Calu3 (cell line): Measurements from ENCODE around the gene NDUFB7. TPM values are rescaled to one million over a fixed set of nuclear protein-coding genes. Genes with fewer than 3 reads are reported as not detected.
A peak's percentile ranks its signal among the peaks of the same experiment; 100 is the strongest.

Experiments
- BruUV-seq: library from RNA; stranded (reverse); fragments of 400-500 nt; replicated peaks from 2 replicates; lab custom pipeline; 2021; lab: Mats Ljungman, UMichigan
- CTCF ChIA-PET: fragments of 300-600 bp; sonication (Branson Sonifier 250); formaldehyde crosslinking; loops from one replicate; lab custom pipeline; 2022; ENCODE audit warnings: antibody characterized with exemption; lab: Charles Lee
- DNase-seq: peaks from one replicate; pipeline ENCODE4 v3.0.0; 2022
- H3K27ac Mint-ChIP-seq: one replicate; pipeline ENCODE4 v1.8.0; 2022; ENCODE audit warnings: mixed read lengths; ENCODE audit not compliant: unreplicated experiment
- H3K27me3 Mint-ChIP-seq: one replicate; pipeline ENCODE4 v1.8.0; 2022; ENCODE audit warnings: mixed read lengths; ENCODE audit not compliant: unreplicated experiment
- H3K36me3 Mint-ChIP-seq: one replicate; pipeline ENCODE4 v1.8.0; 2022; ENCODE audit warnings: mild to moderate bottlenecking, moderate library complexity, mixed read lengths; ENCODE audit not compliant: insufficient read depth, unreplicated experiment
- H3K4me1 Mint-ChIP-seq: one replicate; pipeline ENCODE4 v1.8.0; 2022; ENCODE audit warnings: mild to moderate bottlenecking, low read depth, mixed read lengths; ENCODE audit not compliant: unreplicated experiment
- H3K4me3 Mint-ChIP-seq: one replicate; pipeline ENCODE4 v1.8.0; 2022; ENCODE audit warnings: mild to moderate bottlenecking, low read depth, moderate library complexity, mixed read lengths; ENCODE audit not compliant: unreplicated experiment
- H3K9me3 Mint-ChIP-seq: one replicate; pipeline ENCODE4 v1.8.0; 2022; ENCODE audit warnings: low read depth, mixed read lengths; ENCODE audit not compliant: unreplicated experiment
- CTCF ChIP-seq: fragments of 200-600 bp; IDR thresholded peaks from one replicate; pipeline ENCODE4 v1.8.0; 2022; ENCODE audit warnings: antibody characterized with exemption; ENCODE audit not compliant: unreplicated experiment
- intact Hi-C: fragments of 100-400 bp; cut with micrococcal nuclease; formaldehyde crosslinking; loops from one replicate; pipeline ENCODE4 v1.10.0; 2022; ENCODE audit not compliant: unreplicated experiment
- total RNA-seq: library from RNA; stranded (reverse); gene quantifications from 2 replicates; pipeline ENCODE4 v1.2.3, GENCODE V29; 2022

NDUFB7 gene
- total RNA-seq, 1 experiment from 2014 or later, result 107 TPM

DNA sequence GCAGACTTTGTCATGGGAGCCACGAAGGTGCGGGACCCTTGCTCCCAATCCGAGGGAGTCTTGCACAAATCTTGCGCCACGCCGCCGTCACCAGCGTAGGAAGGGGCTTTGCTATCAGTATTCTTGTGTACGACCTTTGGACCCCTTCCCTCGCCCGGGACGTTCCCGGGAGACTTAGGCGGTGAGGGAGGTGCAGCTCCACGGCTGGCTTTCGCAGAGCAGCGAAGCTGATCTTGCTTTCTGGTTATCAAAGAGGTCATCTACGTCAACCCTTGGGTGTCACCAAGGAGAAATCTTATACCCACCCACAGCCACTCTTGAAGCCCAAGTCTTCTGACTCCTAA is 41.9 kb downstream of the NDUFB7 start:
- H3K27ac Mint-ChIP-seq, result no peak overlapping the region
- H3K4me1 Mint-ChIP-seq, result no peaks in the 10 kb centered on the region
- BruUV-seq, result no TSS peak
- CTCF ChIA-PET, result no interaction called here
- H3K4me3 Mint-ChIP-seq, result peak overlapping the region; percentile 100
- H3K36me3 Mint-ChIP-seq, result peaks cover 20% of the 10 kb centered on the region
- H3K27me3 Mint-ChIP-seq, result no peaks in the 10 kb centered on the region
- H3K9me3 Mint-ChIP-seq, result no peaks in the 10 kb centered on the region
- no peak for TF ChIP-seq CTCF
- intact Hi-C loops, result no loop called here
- DNase-seq, result no peak

DNA sequence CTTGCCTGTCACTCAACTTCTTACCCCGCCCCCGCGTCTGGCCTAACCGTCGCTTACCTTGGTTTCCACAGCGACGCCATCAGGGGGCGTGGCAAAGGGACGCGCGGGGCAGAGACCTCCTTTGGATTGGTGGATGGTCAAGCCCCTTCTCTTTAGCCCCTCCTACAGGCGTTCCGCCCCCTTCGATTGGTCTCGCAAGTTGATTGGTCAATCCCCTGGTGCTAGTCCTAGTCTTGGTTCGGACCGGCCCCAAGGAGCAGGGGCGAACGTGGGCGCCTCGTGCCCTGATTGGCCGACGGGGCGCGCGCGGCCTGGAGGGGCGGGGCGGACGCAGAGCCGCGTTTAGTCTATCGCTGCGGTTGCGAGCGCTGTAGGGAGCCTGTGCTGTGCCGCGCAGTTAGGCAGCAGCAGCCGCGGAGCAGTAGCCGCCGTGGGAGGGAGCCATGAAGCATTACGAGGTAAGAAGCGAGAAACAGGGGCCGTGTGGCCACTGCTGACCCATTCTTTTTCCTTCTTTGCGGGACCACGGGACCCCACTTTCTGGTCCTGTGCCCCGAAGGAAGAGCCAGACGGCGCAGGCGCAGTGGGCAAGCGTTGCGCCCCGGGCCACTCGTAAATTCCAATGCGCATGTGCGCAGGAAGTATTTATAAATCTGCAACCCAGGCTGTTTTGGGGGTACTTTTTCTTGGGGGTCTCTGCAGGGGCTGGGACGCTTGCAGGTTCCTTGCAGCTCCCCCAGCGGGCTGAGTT is 42.4 kb downstream of the NDUFB7 start, which contains the start of gene TECR:
Gene TECR (plus strand): TSS at position 341 of the 751 bp plus-strand sequence. CDS start 103 bp downstream, at position 444.
- Mint-ChIP-seq H3K27ac (peak within 1 kb of the TSS; percentile 91), H3K36me3 (peaks cover 19% of the 10 kb centered on the region), H3K4me3 (peak within 1 kb of the TSS; percentile 100), H3K27me3 (no peaks in the 10 kb centered on the region), H3K4me1 (no peaks in the 10 kb centered on the region), H3K9me3 (no peaks in the 10 kb centered on the region)
- TSS peak; percentile 69 for BruUV-seq
- TF ChIP-seq CTCF, result no peak
- CTCF ChIA-PET, result no interaction called here
- intact Hi-C loops, result loop anchor here (1.0 kb wide), 1 partner anchor 9 kb away; no protein-coding TSS in a partner anchor
- DNase-seq, result peak; percentile 98

DNA sequence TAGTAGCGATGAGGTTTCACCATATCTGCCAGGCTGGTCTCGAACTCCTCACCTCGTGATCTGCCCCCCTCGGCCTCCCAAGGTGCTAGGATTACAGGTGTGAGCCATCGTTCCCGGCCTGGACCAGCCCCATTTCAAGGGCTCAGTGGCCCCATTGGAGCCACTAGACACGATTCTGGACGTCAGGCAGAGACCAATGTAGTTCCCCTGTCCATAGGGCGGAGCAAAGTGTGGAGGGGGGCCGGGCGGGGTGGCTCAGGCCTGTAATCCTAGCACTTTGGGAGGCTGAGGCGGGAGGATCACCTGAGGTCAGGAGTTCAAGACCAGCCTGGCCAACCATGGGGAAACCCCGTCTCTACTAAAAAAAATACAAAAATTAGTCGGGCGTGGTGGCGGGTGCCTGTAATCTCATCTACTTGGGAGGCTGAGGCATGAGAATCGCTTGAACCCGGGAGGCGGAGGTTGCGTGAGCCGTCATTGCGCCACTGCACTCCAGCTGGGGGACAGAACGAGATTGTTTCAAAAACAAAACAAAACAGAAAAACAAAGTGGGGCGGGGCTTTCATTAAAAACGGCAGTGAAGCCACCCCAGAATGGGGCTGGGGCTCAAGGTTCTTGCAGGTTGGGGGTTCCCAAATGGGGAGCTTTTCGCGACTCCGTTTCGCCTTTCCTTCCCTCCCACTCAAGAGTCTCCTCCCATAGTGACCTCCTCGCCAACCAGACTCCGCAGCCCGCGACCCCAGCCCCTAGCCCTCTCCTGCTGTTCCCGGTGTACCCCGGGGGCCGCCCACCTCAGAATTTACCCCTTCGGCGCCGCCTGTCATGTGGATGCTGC is 43.2 kb downstream of the NDUFB7 start:
- intact Hi-C loops, result loop anchor here (1.0 kb wide), 1 partner anchor 8 kb away; no protein-coding TSS in a partner anchor
- peak overlapping the region; percentile 91 for H3K27ac Mint-ChIP-seq
- no peaks in the 10 kb centered on the region for H3K4me1 Mint-ChIP-seq
- BruUV-seq, result no TSS peak
- no peak for DNase-seq
- TF ChIP-seq CTCF, result no peak
- peaks cover 15% of the 10 kb centered on the region for H3K36me3 Mint-ChIP-seq
- peak overlapping the region; percentile 100 for H3K4me3 Mint-ChIP-seq
- CTCF ChIA-PET, result no interaction called here
- H3K27me3 Mint-ChIP-seq, result no peaks in the 10 kb centered on the region
- H3K9me3 Mint-ChIP-seq, result no peaks in the 10 kb centered on the region

GRCh38 chr19:14526423-14526822 is 45.4 kb downstream of the NDUFB7 start:
- CTCF ChIA-PET, result no interaction called here
- no peaks in the 10 kb centered on the region for H3K9me3 Mint-ChIP-seq
- BruUV-seq, result no TSS peak

More at GRCh38 chr19:14526423-14526822, 45.4 kb downstream of the NDUFB7 start:
- no peak for DNase-seq
- Mint-ChIP-seq H3K4me1 (peaks cover 11% of the 10 kb centered on the region), H3K4me3 (no peak overlapping the region), H3K27ac (no peak overlapping the region), H3K27me3 (no peaks in the 10 kb centered on the region), H3K36me3 (peaks cover 15% of the 10 kb centered on the region)
- intact Hi-C loops, result no loop called here
- TF ChIP-seq CTCF, result no peak
